OCI-LY1 (cell line): ENCODE data around the gene METTL8.

Experiments
- H2AFZ ChIP-seq: fragments of 200-600 bp; sonication (generic), shearing (Covaris generic); 2 replicates; pipeline ENCODE4 v1.6.0; 2014; ENCODE audit warnings: antibody characterized with exemption, mild to moderate bottlenecking, low read length
- H3F3A ChIP-seq: fragments of 200-600 bp; sonication (generic), shearing (Covaris generic); 2 replicates; pipeline ENCODE4 v1.6.0; 2014; ENCODE audit warnings: mild to moderate bottlenecking, antibody characterized with exemption, low read length, moderate library complexity; ENCODE audit not compliant: insufficient read depth
- H3K27ac ChIP-seq: fragments of 200-600 bp; sonication (generic); 2 replicates; pipeline ENCODE4 v1.5.1; 2014; ENCODE audit warnings: low read length, mixed run types, mild to moderate bottlenecking, low read depth; ENCODE audit not compliant: poor library complexity, severe bottlenecking
- H3K27me3 ChIP-seq: fragments of 200-600 bp; sonication (generic); 2 replicates; pipeline ENCODE4 v1.6.0; 2014; ENCODE audit warnings: antibody characterized with exemption, mild to moderate bottlenecking, low read length, moderate library complexity; ENCODE audit not compliant: insufficient read depth
- H3K36me3 ChIP-seq: fragments of 200-600 bp; sonication (generic); 2 replicates; pipeline ENCODE4 v1.6.1; 2014; ENCODE audit warnings: mild to moderate bottlenecking, antibody characterized with exemption, low read length, moderate library complexity, mixed read lengths; ENCODE audit not compliant: insufficient read depth
- H3K4me1 ChIP-seq: fragments of 200-600 bp; sonication (generic); 2 replicates; pipeline ENCODE4 v1.5.1; 2014; ENCODE audit warnings: mild to moderate bottlenecking, low read length, moderate library complexity; ENCODE audit not compliant: insufficient read depth, severe bottlenecking
- H3K4me2 ChIP-seq: fragments of 200-600 bp; sonication (generic), shearing (Covaris generic); 2 replicates; pipeline ENCODE4 v1.6.1; 2014; ENCODE audit warnings: low read length
- H3K4me3 ChIP-seq: fragments of 200-600 bp; sonication (generic); 2 replicates; pipeline ENCODE4 v1.5.1; 2014; ENCODE audit warnings: low read length, low read depth, mild to moderate bottlenecking, mixed read lengths; ENCODE audit not compliant: poor library complexity, severe bottlenecking
- H3K79me2 ChIP-seq: fragments of 200-600 bp; shearing (Covaris generic); 2 replicates; pipeline ENCODE4 v1.6.1; 2016; ENCODE audit warnings: mixed run types, low read length, mixed read lengths; ENCODE audit not compliant: insufficient read depth
- H3K9ac ChIP-seq: fragments of 200-600 bp; sonication (generic), shearing (Covaris generic); 2 replicates; pipeline ENCODE4 v1.6.1; 2014; ENCODE audit warnings: mild to moderate bottlenecking, low read length, mixed read lengths
- H3K9me2 ChIP-seq: fragments of 200-600 bp; sonication (generic), shearing (Covaris generic); 2 replicates; pipeline ENCODE4 v1.6.1; 2014; ENCODE audit warnings: low read depth, mild to moderate bottlenecking, low read length, mixed read lengths
- H3K9me3 ChIP-seq: fragments of 200-600 bp; shearing (Covaris generic); 2 replicates; pipeline ENCODE4 v1.6.1; 2014; ENCODE audit warnings: low read length, mixed read lengths
- H4K20me1 ChIP-seq: fragments of 200-600 bp; sonication (generic), shearing (Covaris generic); 2 replicates; pipeline ENCODE4 v1.6.0; 2016; ENCODE audit warnings: mild to moderate bottlenecking, low read length; ENCODE audit not compliant: insufficient read depth
- EZH2 ChIP-seq: fragments of 200-600 bp; sonication (generic), shearing (Covaris generic); IDR thresholded peaks from 2 replicates; pipeline ENCODE4 v1.8.0; 2017; ENCODE audit warnings: borderline replicate concordance, mixed run types, mild to moderate bottlenecking, antibody characterized with exemption, low read length, moderate library complexity, mixed read lengths
- TF ChIP-seq, protein P1 (sequence below): fragments of 200-600 bp; sonication (generic), shearing (Covaris generic); IDR thresholded peaks from 2 replicates; pipeline ENCODE4 v1.5.1; 2017; ENCODE audit warnings: mild to moderate bottlenecking, antibody characterized with exemption, low read length, moderate library complexity, mixed read lengths

Gene METTL8

DNA sequence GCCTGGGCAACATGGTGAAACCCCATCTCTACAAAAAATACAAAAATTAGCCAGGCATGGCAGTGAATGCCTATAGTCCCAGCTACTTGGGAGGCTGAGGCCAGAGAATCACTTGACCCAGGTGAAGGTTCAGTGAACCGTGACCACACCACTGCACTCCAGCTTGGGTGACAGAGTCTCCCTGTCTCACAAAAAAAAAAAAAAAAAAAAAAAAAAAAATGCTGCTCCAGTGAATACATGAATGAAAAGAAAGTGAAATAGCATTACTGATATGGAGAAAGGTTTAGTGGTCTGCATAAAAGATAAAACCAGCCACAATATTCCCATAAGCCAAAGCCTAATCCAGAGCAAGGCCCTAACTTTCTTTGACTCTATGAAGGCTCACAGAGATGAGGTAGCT is 44.5 kb downstream of the METTL8 start:
- no peaks in the 10 kb centered on the region for H3K27me3 ChIP-seq
- no peak overlapping the region for H2AFZ ChIP-seq
- peaks cover 13% of the 10 kb centered on the region for H3F3A ChIP-seq
- peak overlapping the region; percentile 7; the same call in 1 of the 2 replicates for H3K4me2 ChIP-seq
- H3K36me3 ChIP-seq: no peaks in the 10 kb centered on the region
- no peaks in the 10 kb centered on the region for H3K9me2 ChIP-seq
- no peaks in the 10 kb centered on the region for H4K20me1 ChIP-seq
- no peak overlapping the region for H3K9ac ChIP-seq
- H3K9me3 ChIP-seq: no peaks in the 10 kb centered on the region
- peak overlapping the region; percentile 75 for H3K27ac ChIP-seq
- no peaks in the 10 kb centered on the region for H3K79me2 ChIP-seq
- TF ChIP-seq EZH2: no peak
- TF ChIP-seq, protein P1, sequence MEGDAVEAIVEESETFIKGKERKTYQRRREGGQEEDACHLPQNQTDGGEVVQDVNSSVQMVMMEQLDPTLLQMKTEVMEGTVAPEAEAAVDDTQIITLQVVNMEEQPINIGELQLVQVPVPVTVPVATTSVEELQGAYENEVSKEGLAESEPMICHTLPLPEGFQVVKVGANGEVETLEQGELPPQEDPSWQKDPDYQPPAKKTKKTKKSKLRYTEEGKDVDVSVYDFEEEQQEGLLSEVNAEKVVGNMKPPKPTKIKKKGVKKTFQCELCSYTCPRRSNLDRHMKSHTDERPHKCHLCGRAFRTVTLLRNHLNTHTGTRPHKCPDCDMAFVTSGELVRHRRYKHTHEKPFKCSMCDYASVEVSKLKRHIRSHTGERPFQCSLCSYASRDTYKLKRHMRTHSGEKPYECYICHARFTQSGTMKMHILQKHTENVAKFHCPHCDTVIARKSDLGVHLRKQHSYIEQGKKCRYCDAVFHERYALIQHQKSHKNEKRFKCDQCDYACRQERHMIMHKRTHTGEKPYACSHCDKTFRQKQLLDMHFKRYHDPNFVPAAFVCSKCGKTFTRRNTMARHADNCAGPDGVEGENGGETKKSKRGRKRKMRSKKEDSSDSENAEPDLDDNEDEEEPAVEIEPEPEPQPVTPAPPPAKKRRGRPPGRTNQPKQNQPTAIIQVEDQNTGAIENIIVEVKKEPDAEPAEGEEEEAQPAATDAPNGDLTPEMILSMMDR: no peak
- no peak overlapping the region for H3K4me3 ChIP-seq
- peaks cover 70% of the 10 kb centered on the region for H3K4me1 ChIP-seq

DNA sequence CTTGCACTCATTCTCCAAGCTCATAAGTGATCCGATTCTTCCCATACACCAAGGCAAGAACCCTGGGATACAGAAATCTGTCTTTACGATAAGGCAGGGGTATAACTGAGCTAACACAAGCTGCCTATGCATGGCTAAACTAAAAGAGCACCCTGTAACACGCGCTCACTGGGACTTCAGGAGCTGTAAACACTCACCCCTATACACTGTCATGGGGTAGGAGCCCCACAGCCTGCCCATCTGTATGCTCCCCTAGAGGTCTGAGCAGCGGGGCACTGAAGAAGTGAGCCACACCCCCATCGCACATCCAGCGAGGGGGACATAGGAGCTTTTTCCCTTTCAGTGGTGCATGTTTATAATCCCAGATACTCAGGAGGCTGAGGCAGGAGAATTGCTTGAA is 46.7 kb downstream of the METTL8 start:
- peaks cover 57% of the 10 kb centered on the region for H3K4me1 ChIP-seq
- H2AFZ ChIP-seq: no peak overlapping the region
- H3K27ac ChIP-seq: peak overlapping the region; percentile 75
- H3K9me3 ChIP-seq: no peaks in the 10 kb centered on the region
- no peaks in the 10 kb centered on the region; the same call in 1 of the 2 replicates for H3K36me3 ChIP-seq
- H3K4me2 ChIP-seq: peak overlapping the region; percentile 60
- no peaks in the 10 kb centered on the region for H3K27me3 ChIP-seq
- peak overlapping the region; percentile 43 for H3K4me3 ChIP-seq
- H3K79me2 ChIP-seq: no peaks in the 10 kb centered on the region
- no peaks in the 10 kb centered on the region for H3K9me2 ChIP-seq
- peak overlapping the region; percentile 49 for H3K9ac ChIP-seq
- H4K20me1 ChIP-seq: no peaks in the 10 kb centered on the region
- peaks cover 13% of the 10 kb centered on the region for H3F3A ChIP-seq
- TF ChIP-seq, protein P1: no peak
- TF ChIP-seq EZH2: no peak

DNA sequence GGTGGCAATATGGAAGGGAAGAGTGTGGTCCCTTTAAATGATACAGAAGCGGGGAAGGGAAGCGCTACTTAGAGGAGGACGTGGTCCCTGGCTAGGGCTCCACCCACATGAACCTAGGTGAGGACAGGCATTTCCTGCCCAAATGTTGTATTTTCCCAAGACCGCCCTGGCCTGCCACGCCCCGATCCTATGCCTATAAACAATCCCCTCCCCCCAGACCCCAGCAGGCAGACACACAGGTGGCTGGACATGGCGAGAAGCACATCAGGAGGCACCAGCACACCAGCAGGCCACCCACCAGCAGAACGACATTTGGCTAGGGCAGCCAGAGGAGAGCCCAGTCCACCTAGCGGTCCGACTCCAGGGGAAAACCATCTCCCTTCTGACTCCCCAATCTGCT is 47.2 kb downstream of the METTL8 start:
- H3K9me2 ChIP-seq: no peaks in the 10 kb centered on the region
- H4K20me1 ChIP-seq: no peaks in the 10 kb centered on the region
- peak overlapping the region; percentile 60 for H3K4me2 ChIP-seq
- H3K9ac ChIP-seq: peak overlapping the region; percentile 49
- peak overlapping the region; percentile 43 for H3K4me3 ChIP-seq
- no peaks in the 10 kb centered on the region for H3K79me2 ChIP-seq
- H2AFZ ChIP-seq: no peak overlapping the region
- TF ChIP-seq, protein P1: no peak
- TF ChIP-seq EZH2: no peak
- peak overlapping the region; percentile 75 for H3K27ac ChIP-seq
- H3K9me3 ChIP-seq: no peaks in the 10 kb centered on the region
- no peaks in the 10 kb centered on the region for H3K27me3 ChIP-seq
- peaks cover 13% of the 10 kb centered on the region for H3F3A ChIP-seq
- H3K4me1 ChIP-seq: peaks cover 57% of the 10 kb centered on the region
- H3K36me3 ChIP-seq: no peaks in the 10 kb centered on the region; the same call in 1 of the 2 replicates
